ENCODE data around the gene LRP1B. TPM values are rescaled to one million over a fixed set of nuclear protein-coding genes. Genes with fewer than 3 reads are reported as not detected.

Gene LRP1B
- polyA plus RNA-seq, 3 donors: 0.77 to 1.1 (median 1.1) TPM

GRCh38 chr2:141582213-141582612, 548.6 kb downstream of the LRP1B start:
- no peak for DNase-seq (ENCODE audit: extremely low read depth in 1 of 11, low read depth in 9 of 11, low spot score in 4 of 11)

GRCh38 chr2:141579071-141579470, 551.7 kb downstream of the LRP1B start:
- no peak for DNase-seq (ENCODE audit: extremely low read depth in 1 of 11, low read depth in 9 of 11, low spot score in 4 of 11)

DNA sequence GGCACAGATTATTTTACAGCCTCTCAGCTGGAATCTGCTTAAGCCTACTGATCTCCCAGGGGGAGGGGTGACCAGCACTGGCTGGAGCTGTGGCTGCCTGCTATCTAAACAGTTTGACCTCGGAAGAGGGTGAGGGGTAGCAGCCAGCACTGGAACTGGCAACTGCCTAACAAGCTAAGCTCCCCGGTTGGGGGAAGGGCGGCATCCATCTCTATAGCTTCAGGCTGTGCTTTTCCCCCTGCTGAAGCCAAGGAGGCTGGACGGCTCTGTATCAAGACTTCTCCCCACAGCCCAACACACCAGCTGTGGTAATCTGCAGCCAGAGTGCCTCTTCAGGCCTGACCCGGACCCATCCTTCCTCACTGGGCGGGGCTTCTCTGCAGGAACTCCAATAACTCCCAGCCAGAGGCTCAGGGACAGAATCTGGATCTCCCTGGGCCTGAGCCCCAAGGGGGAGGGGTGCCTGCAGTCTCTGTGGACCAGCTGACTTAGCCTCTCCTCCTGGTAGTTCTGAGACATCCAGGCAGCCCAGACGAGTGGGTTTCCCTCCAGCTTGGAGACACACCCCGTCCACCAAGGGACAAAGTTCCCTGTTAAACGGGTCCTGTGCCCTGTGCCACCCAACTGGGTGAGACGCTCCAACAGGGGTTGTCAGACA, 560.2 kb downstream of the LRP1B start:
- DNase-seq (ENCODE audit: extremely low read depth in 1 of 11, low read depth in 9 of 11, low spot score in 4 of 11): no peak

DNA sequence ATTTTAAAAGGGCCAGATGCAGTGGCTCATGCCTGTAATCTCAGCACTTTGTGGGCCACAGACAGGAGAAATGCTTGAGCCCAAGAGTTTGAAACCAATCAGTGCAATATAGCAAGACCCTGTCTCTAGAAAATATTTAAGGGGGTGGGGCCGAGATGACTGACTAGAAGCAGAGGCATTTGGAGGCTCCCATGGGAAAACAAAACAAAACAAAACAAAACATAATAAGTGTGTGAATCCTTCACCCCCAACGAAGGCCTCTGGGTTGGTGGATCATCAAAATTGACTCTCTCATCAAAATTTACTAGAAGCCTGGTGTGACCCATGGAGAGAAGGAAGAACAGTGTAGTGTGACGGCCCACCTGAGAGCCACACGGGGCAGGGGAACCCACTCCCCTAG, 560.9 kb downstream of the LRP1B start:
- no peak for DNase-seq (ENCODE audit: extremely low read depth in 1 of 11, low read depth in 9 of 11, low spot score in 4 of 11)

DNA sequence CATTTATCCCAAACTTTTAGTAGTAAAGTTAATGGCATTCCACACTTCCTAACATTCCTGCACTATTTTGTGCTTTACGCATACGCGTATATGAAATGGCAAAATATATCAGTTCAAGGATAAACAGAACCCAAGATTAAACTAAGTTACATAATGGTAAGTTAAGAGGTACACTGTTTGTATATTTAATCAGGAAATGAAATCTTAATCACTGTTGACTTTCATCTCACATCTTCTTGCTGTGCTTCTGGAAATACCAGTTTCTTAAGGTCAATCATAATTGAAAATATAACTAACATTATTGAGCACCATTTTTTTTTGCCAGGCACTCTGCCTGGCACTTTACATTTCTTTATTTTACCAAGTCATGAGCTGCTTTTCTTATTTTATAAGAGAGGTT, 565.2 kb downstream of the LRP1B start:
- DNase-seq (ENCODE audit: extremely low read depth in 1 of 11, low read depth in 9 of 11, low spot score in 4 of 11): no peak

- DNase-seq (ENCODE audit: extremely low read depth in 1 of 11, low read depth in 9 of 11, low spot score in 4 of 11): no peak
These were observed 570.1 kb downstream of the LRP1B start for GRCh38 chr2:141560723-141561122.

DNA sequence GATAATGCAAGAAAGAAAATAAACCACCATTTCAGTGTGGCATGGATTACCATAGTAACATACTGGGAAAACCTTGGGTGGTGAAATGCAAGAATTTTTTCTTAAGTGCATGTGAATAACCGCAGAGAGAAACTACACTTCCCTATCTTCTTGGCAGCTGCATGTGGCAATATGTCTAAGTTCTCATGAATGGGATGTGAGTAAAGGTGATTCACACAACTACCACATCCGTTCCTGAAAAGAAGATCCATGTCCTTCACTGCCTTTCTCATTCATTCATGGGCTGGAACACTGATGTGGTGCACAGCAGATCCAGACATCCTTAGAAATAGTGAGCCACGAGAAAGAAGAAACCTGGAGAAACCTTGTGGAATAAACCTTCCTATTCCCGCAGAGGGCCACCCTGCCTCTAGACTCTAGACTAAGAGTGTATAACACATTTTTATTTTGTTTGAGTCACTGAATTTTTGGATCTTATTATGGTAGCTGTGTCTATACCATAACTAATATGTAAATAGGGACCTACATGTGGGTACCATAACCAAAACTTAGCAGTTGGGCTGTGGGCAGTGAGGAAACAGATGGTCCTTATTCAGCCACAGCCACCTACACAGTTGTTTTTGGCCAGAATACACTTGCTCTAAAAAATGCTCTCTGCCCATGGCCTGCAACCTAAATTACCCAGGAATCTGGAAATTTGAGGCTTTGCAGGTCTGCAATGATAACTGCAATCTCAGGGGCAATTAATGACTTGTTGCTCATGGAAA, 573.3 kb downstream of the LRP1B start:
- DNase-seq (ENCODE audit: extremely low read depth in 1 of 11, low read depth in 9 of 11, low spot score in 4 of 11): no peak

GRCh38 chr2:141555876-141556470, 574.8 kb downstream of the LRP1B start:
- DNase-seq (ENCODE audit: extremely low read depth in 1 of 11, low read depth in 9 of 11, low spot score in 4 of 11): no peak

GRCh38 chr2:141554810-141555209, 576.0 kb downstream of the LRP1B start:
- DNase-seq (ENCODE audit: extremely low read depth in 1 of 11, low read depth in 9 of 11, low spot score in 4 of 11): peak; percentile 3 to 32 (median 13)

GRCh38 chr2:141534666-141535362, 596.0 kb downstream of the LRP1B start:
- DNase-seq (ENCODE audit: extremely low read depth in 1 of 11, low read depth in 9 of 11, low spot score in 4 of 11): no peak

DNA sequence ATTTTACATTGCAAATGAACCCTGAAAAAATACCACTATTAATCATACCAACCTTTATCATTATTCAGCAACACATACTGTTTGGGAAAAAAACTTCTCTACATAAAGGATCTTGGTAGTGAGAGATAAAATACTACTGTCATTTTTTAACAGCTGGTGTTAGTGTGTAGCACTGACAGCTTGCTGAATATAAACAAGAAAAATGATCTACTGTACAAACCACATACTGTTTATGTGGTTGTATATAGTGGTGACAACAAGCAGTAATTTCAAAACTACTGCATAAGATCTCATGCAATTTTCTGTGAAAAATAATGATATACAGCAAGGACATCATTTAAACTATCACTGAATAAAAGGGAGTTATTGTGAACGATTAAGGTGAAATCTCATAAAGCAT, 601.2 kb downstream of the LRP1B start:
- no peak for DNase-seq (ENCODE audit: extremely low read depth in 1 of 11, low read depth in 9 of 11, low spot score in 4 of 11)

GRCh38 chr2:141528990-141529389, 601.8 kb downstream of the LRP1B start:
- no peak for DNase-seq (ENCODE audit: extremely low read depth in 1 of 11, low read depth in 9 of 11, low spot score in 4 of 11)

DNA sequence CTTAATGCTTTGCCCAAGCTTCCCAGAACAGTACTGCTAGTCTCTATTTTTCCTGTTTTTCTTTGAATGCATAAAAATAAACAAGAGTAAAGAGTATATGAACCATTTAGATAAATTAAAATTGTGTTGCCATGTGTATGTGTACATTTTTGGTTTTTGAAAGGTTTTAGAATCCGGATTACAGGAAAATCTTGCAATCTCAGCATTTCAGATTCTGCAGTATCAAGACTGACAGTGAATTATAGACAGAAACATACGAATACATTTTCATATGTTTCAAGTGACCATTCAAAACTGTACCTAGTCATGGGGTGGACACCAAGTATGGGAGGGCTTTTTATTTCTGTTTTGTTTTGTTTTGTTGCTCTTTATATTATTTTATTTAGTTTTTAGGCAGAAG, 604.1 kb downstream of the LRP1B start:
- DNase-seq (ENCODE audit: extremely low read depth in 1 of 11, low read depth in 9 of 11, low spot score in 4 of 11): no peak

DNA sequence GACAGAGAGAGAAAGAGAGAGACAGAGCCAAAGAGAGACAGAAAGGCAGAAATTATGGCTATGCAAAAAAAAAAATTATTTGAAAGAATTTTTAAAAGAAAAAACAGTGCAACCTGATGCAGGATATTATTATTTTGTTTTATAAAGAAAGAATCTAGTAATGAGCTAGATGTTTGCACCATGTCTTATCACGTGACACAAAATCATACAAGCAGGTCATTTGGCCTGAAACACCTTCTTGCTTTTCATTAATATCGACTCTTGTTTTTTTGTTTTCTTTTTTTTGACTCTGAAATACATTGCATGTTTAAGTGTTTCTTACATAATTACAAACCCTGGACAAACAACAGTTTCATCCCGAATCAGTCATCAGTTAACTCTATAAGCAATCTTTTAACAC, 606.0 kb downstream of the LRP1B start:
- no peak for DNase-seq (ENCODE audit: extremely low read depth in 1 of 11, low read depth in 9 of 11, low spot score in 4 of 11)

DNA sequence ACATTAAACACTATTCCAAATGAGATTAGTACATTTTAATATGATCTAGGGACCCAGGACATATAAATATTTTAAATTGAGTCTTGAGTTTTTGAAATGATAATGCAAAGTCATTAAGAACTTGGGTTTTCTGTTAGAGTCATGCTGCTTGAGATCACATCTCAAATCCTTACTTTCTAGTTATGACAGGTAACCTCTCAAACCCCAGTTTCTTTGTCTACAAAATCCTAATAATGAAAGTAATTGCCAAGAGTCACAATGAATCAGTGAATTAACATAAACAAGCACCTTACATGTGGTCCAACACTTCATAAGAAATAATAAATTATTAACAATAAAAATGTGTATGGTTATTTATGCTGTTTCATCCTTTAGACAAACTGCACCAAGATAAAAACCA, 607.6 kb downstream of the LRP1B start:
- no peak for DNase-seq (ENCODE audit: extremely low read depth in 1 of 11, low read depth in 9 of 11, low spot score in 4 of 11)

- no peak for DNase-seq (ENCODE audit: extremely low read depth in 1 of 11, low read depth in 9 of 11, low spot score in 4 of 11)
These were observed 608.1 kb downstream of the LRP1B start for GRCh38 chr2:141522702-141523101.

DNA sequence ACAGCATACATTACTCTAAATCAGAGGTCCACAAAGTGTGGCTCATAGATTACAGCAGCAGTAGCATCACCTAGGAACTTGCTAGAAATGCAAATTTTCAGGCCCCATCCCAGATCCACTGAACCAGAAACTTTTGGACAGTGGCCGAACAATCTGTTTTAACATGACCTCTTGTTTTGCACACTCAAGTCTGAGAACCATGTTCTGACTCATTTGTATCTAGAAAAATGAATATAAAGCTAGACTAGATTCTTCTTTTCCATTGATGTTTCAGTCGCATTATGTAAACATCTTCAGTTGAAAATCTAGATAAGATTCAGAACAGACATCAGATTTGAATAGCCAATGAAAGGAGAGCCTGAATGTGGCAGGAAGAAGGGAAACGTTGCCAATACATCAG, 608.8 kb downstream of the LRP1B start:
- no peak for DNase-seq (ENCODE audit: extremely low read depth in 1 of 11, low read depth in 9 of 11, low spot score in 4 of 11)

DNA sequence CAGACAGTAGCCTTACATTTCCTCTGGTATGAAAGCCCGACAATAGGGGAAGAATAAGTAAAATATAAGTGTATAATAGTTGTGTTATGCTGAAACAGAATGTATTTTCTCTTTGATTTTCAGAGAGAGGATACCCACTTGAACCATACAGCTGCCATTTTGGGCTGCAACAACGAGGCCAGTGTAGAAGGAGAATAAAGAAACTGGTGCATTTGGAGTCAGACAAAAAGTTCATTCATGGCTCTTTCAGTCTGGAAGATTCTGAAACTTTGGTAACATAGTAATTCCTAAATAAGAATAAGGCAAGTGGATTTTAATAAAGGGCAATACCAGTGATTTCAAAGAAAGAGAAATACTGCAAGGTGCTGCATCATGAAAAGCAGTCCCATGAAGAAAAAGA, 610.9 kb downstream of the LRP1B start:
- DNase-seq (ENCODE audit: extremely low read depth in 1 of 11, low read depth in 9 of 11, low spot score in 4 of 11): no peak

DNA sequence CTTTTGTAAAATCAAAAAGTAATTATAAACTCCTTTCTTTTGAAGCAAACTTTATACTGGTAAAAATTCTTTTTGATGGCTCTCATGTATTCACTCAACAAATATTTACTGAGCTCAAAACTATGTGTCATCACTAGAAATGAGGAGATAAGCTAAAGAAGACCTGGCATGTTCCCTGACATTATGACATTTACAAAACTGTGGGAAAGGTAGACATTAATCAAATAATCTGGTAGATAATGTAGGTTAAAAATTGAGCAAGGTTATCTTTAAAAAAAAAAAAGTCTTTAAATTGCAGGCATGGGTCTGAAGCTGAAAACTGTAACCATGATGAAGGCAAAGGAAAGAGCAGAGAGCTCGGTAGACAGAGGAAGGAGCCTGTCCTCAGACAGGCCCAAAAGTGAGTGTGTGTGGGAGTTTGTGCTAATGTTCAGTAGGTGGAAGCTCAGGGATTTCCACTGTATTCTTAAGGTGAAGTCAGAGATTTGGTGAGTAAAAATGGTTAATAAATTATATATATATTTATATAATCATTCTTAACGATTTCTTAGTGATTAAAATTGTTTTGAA, 612.9 kb downstream of the LRP1B start:
- DNase-seq (ENCODE audit: extremely low read depth in 1 of 11, low read depth in 9 of 11, low spot score in 4 of 11): no peak
